Parathyroid adenoma (tissue), 2 donors: ENCODE data around the gene ANXA1.
A peak's percentile ranks its signal among the peaks of the same experiment; 100 is the strongest.

ENCODE experiments used
- H2AFZ ChIP-seq: fragments of 300-600 bp; sonication (generic); one replicate; pipeline ENCODE4 v1.7.0; 2017; ENCODE audit warnings: antibody characterized with exemption, mild to moderate bottlenecking
- H3K27ac ChIP-seq: fragments of 300-600 bp; sonication (generic); one replicate; pipeline ENCODE4 v1.7.0; 2017
- H3K27me3 ChIP-seq: fragments of 300-600 bp; sonication (generic); one replicate; pipeline ENCODE4 v1.7.0; 2017; ENCODE audit warnings: low read length; ENCODE audit not compliant: control insufficient read depth, insufficient read depth
- H3K36me3 ChIP-seq: fragments of 300-600 bp; sonication (generic); one replicate; pipeline ENCODE4 v1.7.0; 2017; ENCODE audit warnings: low read length; ENCODE audit not compliant: control insufficient read depth, insufficient read depth
- H3K4me1 ChIP-seq: fragments of 300-600 bp; sonication (generic); one replicate; pipeline ENCODE4 v1.7.0; 2017; ENCODE audit warnings: control low read depth
- H3K4me2 ChIP-seq: fragments of 300-600 bp; sonication (generic); one replicate; pipeline ENCODE4 v1.7.0; 2017; ENCODE audit warnings: low read length
- H3K4me3 ChIP-seq: fragments of 300-600 bp; sonication (generic); one replicate; pipeline ENCODE4 v1.7.0; 2017; ENCODE audit warnings: low read depth, low read length
- H3K79me2 ChIP-seq: fragments of 300-600 bp; sonication (generic); one replicate; pipeline ENCODE4 v1.7.0; 2017; ENCODE audit warnings: control low read depth
- H3K9ac ChIP-seq: fragments of 300-600 bp; sonication (generic); one replicate; pipeline ENCODE4 v1.7.0; 2017; ENCODE audit warnings: mild to moderate bottlenecking
- H3K9me3 ChIP-seq: fragments of 300-600 bp; sonication (generic); one replicate; pipeline ENCODE4 v1.7.0; 2017; ENCODE audit warnings: low read length; ENCODE audit not compliant: control insufficient read depth
- TF ChIP-seq, protein P1 (sequence below): fragments of 300-600 bp; sonication (generic); IDR thresholded peaks from one replicate; pipeline ENCODE4 v1.7.0; 2017; ENCODE audit warnings: antibody characterized with exemption, mild to moderate bottlenecking
- donor health status: primary hyperparathyroidism.

ANXA1 gene

DNA sequence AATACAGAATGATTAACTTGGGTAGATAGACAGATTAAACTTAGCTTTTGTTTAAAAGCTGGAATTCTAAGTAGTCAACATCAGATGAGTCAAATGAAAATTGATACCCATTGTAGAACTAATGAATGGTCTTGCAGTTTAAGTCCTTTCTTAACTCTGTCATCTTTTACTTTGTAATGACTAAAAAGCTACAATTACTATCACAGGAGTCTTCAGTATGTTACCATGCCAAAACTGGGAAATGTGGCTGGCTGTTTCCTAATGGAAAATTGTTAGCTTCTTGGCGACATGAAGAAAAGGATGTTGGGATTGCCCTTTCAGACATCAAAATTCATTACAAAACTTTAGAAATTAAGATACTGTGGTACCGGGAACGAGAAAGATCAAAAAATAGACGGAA lies 20.2 kb upstream of the ANXA1 start:
- Histone ChIP-seq H3K9ac (no peak overlapping the region), H3K9me3 (no peaks in the 10 kb centered on the region), H3K27me3 (no peaks in the 10 kb centered on the region), H3K4me2 (peak overlapping the region; percentile 78), H3K79me2 (no peaks in the 10 kb centered on the region), H3K4me3 (peak overlapping the region; percentile 65), H2AFZ (no peak overlapping the region), H3K27ac (peak overlapping the region; percentile 88), H3K4me1 (peaks cover 6% of the 10 kb centered on the region), H3K36me3 (peaks cover 3% of the 10 kb centered on the region)
- TF ChIP-seq, protein P1, sequence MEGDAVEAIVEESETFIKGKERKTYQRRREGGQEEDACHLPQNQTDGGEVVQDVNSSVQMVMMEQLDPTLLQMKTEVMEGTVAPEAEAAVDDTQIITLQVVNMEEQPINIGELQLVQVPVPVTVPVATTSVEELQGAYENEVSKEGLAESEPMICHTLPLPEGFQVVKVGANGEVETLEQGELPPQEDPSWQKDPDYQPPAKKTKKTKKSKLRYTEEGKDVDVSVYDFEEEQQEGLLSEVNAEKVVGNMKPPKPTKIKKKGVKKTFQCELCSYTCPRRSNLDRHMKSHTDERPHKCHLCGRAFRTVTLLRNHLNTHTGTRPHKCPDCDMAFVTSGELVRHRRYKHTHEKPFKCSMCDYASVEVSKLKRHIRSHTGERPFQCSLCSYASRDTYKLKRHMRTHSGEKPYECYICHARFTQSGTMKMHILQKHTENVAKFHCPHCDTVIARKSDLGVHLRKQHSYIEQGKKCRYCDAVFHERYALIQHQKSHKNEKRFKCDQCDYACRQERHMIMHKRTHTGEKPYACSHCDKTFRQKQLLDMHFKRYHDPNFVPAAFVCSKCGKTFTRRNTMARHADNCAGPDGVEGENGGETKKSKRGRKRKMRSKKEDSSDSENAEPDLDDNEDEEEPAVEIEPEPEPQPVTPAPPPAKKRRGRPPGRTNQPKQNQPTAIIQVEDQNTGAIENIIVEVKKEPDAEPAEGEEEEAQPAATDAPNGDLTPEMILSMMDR = no peak

DNA sequence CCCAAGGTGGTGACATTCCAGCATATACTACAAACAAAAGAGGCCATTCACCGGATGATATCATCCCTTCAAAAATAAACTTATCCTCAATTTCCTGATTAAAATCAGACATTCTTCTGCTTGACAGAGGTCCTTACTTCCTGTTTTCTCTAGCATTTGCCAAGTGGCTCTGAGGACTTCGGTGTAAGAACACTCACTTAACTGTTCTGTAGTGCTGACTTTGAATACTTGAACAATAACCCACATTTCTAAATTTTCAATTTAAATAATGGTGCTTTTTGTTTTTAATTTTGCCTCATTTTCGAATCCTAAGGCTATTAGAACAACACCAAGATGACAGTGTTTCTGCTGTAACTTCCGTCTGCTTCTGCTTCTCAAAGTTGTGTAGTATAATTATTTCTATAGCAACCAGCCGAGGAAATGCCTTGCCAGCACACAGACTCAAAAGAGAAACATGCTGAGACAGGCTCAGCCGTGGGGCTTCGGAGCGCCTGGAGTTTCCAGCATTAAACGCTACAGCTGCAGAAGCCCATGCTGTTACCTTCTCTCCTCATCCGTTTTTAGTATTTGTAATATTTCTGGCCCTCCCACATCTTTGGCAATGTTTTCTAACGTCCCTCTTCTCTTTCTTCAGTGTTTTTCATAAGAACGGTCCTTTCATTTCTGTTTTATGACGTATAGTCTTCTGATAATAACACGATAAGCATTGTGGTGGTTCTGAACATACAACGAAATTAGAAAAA lies 19.5 kb upstream of the ANXA1 start:
- H3K4me3 ChIP-seq = peak overlapping the region; percentile 65
- H3K27me3 ChIP-seq = no peaks in the 10 kb centered on the region
- no peaks in the 10 kb centered on the region for H3K79me2 ChIP-seq
- H3K4me2 ChIP-seq = peak overlapping the region; percentile 78
- peak overlapping the region; percentile 88 for H3K27ac ChIP-seq
- TF ChIP-seq, protein P1 = no peak
- H3K9me3 ChIP-seq = no peaks in the 10 kb centered on the region
- peaks cover 3% of the 10 kb centered on the region for H3K36me3 ChIP-seq
- H3K9ac ChIP-seq = no peak overlapping the region
- peak overlapping the region; percentile 70 for H2AFZ ChIP-seq
- H3K4me1 ChIP-seq = peaks cover 6% of the 10 kb centered on the region

DNA sequence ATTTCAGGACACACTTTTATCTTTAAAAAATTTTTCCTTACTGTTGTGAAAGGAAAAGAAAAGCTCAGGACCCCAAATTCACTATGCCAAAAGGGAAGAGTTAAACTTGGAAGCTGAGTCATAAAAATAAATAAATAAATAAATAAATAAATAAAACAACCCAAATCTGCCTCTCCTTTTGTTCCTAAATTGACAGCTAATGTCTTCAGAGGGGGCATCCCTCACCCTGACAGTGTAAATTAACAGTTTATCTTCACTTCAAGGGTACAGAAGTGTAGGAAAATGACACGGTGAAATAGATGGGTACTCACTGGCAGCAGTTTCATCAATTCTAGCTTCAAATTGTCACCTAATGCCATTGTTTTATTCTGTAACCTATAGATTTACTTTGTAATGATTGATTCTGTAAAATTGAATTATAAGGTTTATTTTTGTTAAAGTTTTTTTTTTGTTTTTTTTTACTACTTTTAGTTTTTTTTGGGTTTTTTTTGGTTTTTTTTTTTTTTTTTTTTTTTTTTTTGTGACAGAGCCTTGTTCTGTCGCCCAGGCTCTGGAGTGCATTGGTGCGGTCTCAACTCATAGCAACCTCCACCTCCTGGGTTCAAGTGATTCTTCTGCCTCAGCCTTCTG lies 18.5 kb upstream of the ANXA1 start:
- peak overlapping the region; percentile 65 for H3K4me3 ChIP-seq
- H3K27ac ChIP-seq = peak overlapping the region; percentile 88
- peak overlapping the region; percentile 78 for H3K4me2 ChIP-seq
- H3K9me3 ChIP-seq = no peaks in the 10 kb centered on the region
- peaks cover 3% of the 10 kb centered on the region for H3K36me3 ChIP-seq
- no peak overlapping the region for H3K9ac ChIP-seq
- peaks cover 8% of the 10 kb centered on the region for H3K4me1 ChIP-seq
- TF ChIP-seq, protein P1 = no peak
- H3K27me3 ChIP-seq = no peaks in the 10 kb centered on the region
- H3K79me2 ChIP-seq = no peaks in the 10 kb centered on the region
- peak overlapping the region; percentile 70 for H2AFZ ChIP-seq

DNA sequence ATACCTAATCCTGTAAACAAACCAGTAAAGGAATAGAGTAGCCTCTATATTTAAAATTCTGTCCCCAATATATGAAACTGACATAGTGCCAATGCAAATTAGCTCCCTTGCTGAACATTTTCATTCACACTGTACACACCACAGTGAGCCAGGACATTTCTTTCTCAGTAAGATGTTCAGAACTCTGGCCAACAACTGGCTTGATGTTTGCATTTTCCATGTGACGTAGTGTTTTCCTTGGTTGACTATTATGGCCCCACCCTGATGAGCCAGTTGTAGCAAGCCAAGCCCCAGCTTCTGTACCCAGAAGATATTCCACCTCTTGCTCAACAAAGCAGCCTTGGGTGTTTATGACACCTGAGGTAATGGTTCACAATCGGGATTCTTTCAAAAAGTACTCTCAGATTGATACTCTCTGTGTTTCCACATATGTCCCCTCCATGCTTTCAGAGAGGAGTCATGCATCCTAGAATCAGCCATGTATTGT lies 17.7 kb upstream of the ANXA1 start:
- H3K36me3 ChIP-seq = peaks cover 3% of the 10 kb centered on the region
- peak overlapping the region; percentile 42 for H2AFZ ChIP-seq
- H3K9ac ChIP-seq = no peak overlapping the region
- H3K9me3 ChIP-seq = no peaks in the 10 kb centered on the region
- peaks cover 8% of the 10 kb centered on the region for H3K4me1 ChIP-seq
- no peak overlapping the region for H3K4me2 ChIP-seq
- no peak overlapping the region for H3K4me3 ChIP-seq
- H3K27me3 ChIP-seq = no peaks in the 10 kb centered on the region
- H3K27ac ChIP-seq = no peak overlapping the region
- no peaks in the 10 kb centered on the region for H3K79me2 ChIP-seq
- TF ChIP-seq, protein P1 = no peak
